ENCODE results near the gene FSCN2.

FSCN2 gene

DNA sequence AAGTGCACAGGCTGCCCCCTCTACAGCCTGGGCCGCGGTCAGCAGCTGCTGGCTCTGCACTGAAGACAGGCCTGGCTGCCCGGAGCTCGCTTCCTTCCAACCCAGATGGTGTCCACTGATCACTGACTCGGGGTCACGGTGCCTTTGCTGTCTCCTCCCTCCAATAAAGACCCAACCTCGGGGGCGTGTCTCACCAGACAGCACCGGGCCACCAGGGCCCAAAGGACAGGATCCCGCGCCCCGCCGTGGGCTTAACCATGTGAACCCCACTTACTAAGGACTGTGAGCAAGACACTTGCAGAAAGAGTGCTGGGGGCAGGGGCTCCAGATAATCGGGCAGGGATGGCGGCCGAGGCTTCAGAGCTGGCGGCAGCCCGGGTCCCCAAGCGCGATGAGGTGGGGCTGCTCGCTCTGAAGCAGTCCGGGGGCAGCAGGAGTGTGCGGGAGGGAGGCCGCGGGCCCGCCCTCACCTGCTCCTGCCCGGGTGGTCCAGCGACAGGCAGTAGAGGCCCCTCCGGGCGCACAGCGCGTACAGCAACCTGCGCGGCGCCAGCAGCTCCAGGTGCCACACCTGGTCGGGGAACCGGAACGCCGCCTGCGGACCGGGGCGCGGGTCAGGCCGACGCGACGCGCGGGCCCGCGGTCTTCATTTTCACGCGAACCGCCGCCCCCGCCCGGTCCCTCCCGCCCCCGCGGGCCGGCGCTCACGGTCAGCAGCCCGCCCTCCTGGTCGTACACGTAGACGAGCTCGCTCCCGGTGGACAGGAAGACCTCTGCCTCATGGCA is 23.5 kb downstream of the FSCN2 start:
- Histone ChIP-seq H3K4ac (ENCODE audit: low read depth, low read length) (no peak overlapping the region), H3K18ac (ENCODE audit: low read length) (no peak overlapping the region), H2BK15ac (replicated peaks; ENCODE audit: low read depth) (no peak overlapping the region), H3K27ac (ENCODE audit: low read depth, low read length) (no peak overlapping the region), H4K5ac (ENCODE audit: low read length) (no peak overlapping the region), H3K4me3 (ENCODE audit: low read length) (peak overlapping the region; percentile 90), H3K79me1 (ENCODE audit: low read length) (peaks cover 4% of the 10 kb centered on the region), H3K4me1 (ENCODE audit: control insufficient read depth, low read depth, low read length) (peaks cover 3% of the 10 kb centered on the region), H2BK5ac (ENCODE audit: low read length) (no peak overlapping the region), H2AK5ac (ENCODE audit: low read length) (no peak overlapping the region), H3K56ac (ENCODE audit: low read length) (peak overlapping the region; percentile 98), H4K8ac (ENCODE audit: low read depth, low read length) (no peak overlapping the region), H3K9ac (ENCODE audit: low read length) (peak overlapping the region; percentile 94), H3K36me3 (ENCODE audit: control insufficient read depth, insufficient read depth, low read length) (peaks cover 4% of the 10 kb centered on the region), H3K27me3 (ENCODE audit: insufficient read depth, low read length, poor library complexity) (no peaks in the 10 kb centered on the region), H3K79me2 (ENCODE audit: control insufficient read depth, insufficient read depth, low read length) (peaks cover 5% of the 10 kb centered on the region), H3K4me2 (ENCODE audit: low read length) (peak overlapping the region; percentile 74), H3K23ac (ENCODE audit: low read length) (peak overlapping the region; percentile 89), H2BK120ac (ENCODE audit: low read depth, low read length) (no peak overlapping the region)
- no peak for DNase-seq
- WGBS (ENCODE audit: extremely low coverage, insufficient coverage, low lambda C conversion rate), result no CpG with 5 or more reads among the region's 69 CpGs

- H3K18ac ChIP-seq (ENCODE audit: low read length), result peak within 1 kb of the TSS; percentile 31
- peak within 1 kb of the TSS; percentile 89 for H3K23ac ChIP-seq (ENCODE audit: low read length)
- peaks cover 4% of the 10 kb centered on the region for H3K79me1 ChIP-seq (ENCODE audit: low read length)
- peak within 1 kb of the TSS; percentile 100 for H3K4me2 ChIP-seq (ENCODE audit: low read length)
- peaks cover 5% of the 10 kb centered on the region for H3K79me2 ChIP-seq (ENCODE audit: control insufficient read depth, insufficient read depth, low read length)
- no peak within 1 kb of the TSS for H2BK120ac ChIP-seq (ENCODE audit: low read depth, low read length)
- no peaks in the 10 kb centered on the region for H3K36me3 ChIP-seq (ENCODE audit: control insufficient read depth, insufficient read depth, low read length)
- H4K8ac ChIP-seq (ENCODE audit: low read depth, low read length), result no peak within 1 kb of the TSS
- H3K27ac ChIP-seq (ENCODE audit: low read depth, low read length), result peak within 1 kb of the TSS; percentile 74
- peak within 1 kb of the TSS; percentile 94 for H3K9ac ChIP-seq (ENCODE audit: low read length)
- no CpG with 5 or more reads among the region's 85 CpGs for WGBS (ENCODE audit: extremely low coverage, insufficient coverage, low lambda C conversion rate)
- peak within 1 kb of the TSS; percentile 17 for H3K4ac ChIP-seq (ENCODE audit: low read depth, low read length)
- H2BK15ac ChIP-seq (replicated peaks; ENCODE audit: low read depth), result no peak within 1 kb of the TSS
- H3K4me1 ChIP-seq (ENCODE audit: control insufficient read depth, low read depth, low read length), result peaks cover 3% of the 10 kb centered on the region
- H2AK5ac ChIP-seq (ENCODE audit: low read length), result no peak within 1 kb of the TSS
- H4K5ac ChIP-seq (ENCODE audit: low read length), result no peak within 1 kb of the TSS
- peak within 1 kb of the TSS; percentile 98 for H3K56ac ChIP-seq (ENCODE audit: low read length)
- H3K27me3 ChIP-seq (ENCODE audit: insufficient read depth, low read length, poor library complexity), result no peaks in the 10 kb centered on the region
- peak; percentile 87 for DNase-seq
- H2BK5ac ChIP-seq (ENCODE audit: low read length), result no peak within 1 kb of the TSS
- peak within 1 kb of the TSS; percentile 90 for H3K4me3 ChIP-seq (ENCODE audit: low read length)
Measured at GRCh38 chr17:81552244-81553017, 24.3 kb downstream of the FSCN2 start, which contains the start of gene FAAP100. TSS of gene FAAP100 (minus strand) at chr17:81552353. CDS start at chr17:81552330, 23 bp downstream.

DNA sequence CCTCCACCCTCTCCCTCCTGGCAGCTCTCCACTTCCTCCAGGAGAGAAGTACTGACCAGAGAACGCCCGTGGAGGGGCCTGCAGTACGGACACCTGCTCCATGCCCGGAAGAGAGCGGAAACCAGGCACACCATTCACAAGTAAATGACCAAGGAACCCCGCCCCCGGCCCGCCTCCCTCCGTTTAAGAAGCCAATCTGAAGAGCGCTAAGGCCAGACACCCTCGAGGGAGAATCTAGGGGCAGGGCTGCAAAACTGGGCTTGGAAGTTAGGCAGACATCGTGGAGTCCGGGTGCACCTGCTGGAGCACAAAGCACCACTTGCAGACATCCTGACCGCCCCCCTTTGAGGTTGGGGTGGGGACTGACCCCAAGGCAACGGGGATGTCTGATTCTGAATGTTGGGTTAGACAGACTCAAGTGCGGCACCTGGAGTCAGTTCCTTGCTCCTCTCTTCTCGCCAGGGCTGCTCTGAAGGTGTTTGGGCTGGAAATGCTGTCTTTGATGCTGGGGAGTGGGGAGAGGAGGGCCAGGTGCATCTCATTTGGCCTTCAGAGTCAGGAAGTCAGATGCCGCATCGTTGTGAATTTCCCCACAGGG is 24.9 kb downstream of the FSCN2 start:
- H3K56ac ChIP-seq (ENCODE audit: low read length), result peak overlapping the region; percentile 93
- H3K27me3 ChIP-seq (ENCODE audit: insufficient read depth, low read length, poor library complexity), result no peaks in the 10 kb centered on the region
- peaks cover 4% of the 10 kb centered on the region for H3K79me1 ChIP-seq (ENCODE audit: low read length)
- H2AK5ac ChIP-seq (ENCODE audit: low read length), result no peak overlapping the region
- H3K18ac ChIP-seq (ENCODE audit: low read length), result no peak overlapping the region
- peak overlapping the region; percentile 1 for H3K23ac ChIP-seq (ENCODE audit: low read length)
- H3K79me2 ChIP-seq (ENCODE audit: control insufficient read depth, insufficient read depth, low read length), result peaks cover 5% of the 10 kb centered on the region
- no peak overlapping the region for H3K4ac ChIP-seq (ENCODE audit: low read depth, low read length)
- peak overlapping the region; percentile 86 for H3K4me3 ChIP-seq (ENCODE audit: low read length)
- peaks cover 1% of the 10 kb centered on the region for H3K36me3 ChIP-seq (ENCODE audit: control insufficient read depth, insufficient read depth, low read length)
- WGBS (ENCODE audit: extremely low coverage, insufficient coverage, low lambda C conversion rate), result no CpG with 5 or more reads among the region's 19 CpGs
- H4K5ac ChIP-seq (ENCODE audit: low read length), result no peak overlapping the region
- H3K4me1 ChIP-seq (ENCODE audit: control insufficient read depth, low read depth, low read length), result peaks cover 3% of the 10 kb centered on the region
- H4K8ac ChIP-seq (ENCODE audit: low read depth, low read length), result no peak overlapping the region
- no peak overlapping the region for H2BK5ac ChIP-seq (ENCODE audit: low read length)
- peak overlapping the region; percentile 93 for H3K9ac ChIP-seq (ENCODE audit: low read length)
- no peak overlapping the region for H2BK120ac ChIP-seq (ENCODE audit: low read depth, low read length)
- peak overlapping the region; percentile 100 for H3K4me2 ChIP-seq (ENCODE audit: low read length)
- peak overlapping the region; percentile 74 for H3K27ac ChIP-seq (ENCODE audit: low read depth, low read length)
- H2BK15ac ChIP-seq (replicated peaks; ENCODE audit: low read depth), result no peak overlapping the region
- DNase-seq, result peak; percentile 93

GRCh38 chr17:81553616-81554181 is 25.5 kb downstream of the FSCN2 start:
- Histone ChIP-seq H3K4ac (ENCODE audit: low read depth, low read length) (no peak overlapping the region), H4K8ac (ENCODE audit: low read depth, low read length) (no peak overlapping the region), H3K27ac (ENCODE audit: low read depth, low read length) (no peak overlapping the region), H4K5ac (ENCODE audit: low read length) (no peak overlapping the region), H3K36me3 (ENCODE audit: control insufficient read depth, insufficient read depth, low read length) (peaks cover 3% of the 10 kb centered on the region), H3K9ac (ENCODE audit: low read length) (peak overlapping the region; percentile 42), H2BK15ac (replicated peaks; ENCODE audit: low read depth) (no peak overlapping the region), H2BK5ac (ENCODE audit: low read length) (no peak overlapping the region), H3K23ac (ENCODE audit: low read length) (peak overlapping the region; percentile 1), H3K27me3 (ENCODE audit: insufficient read depth, low read length, poor library complexity) (no peaks in the 10 kb centered on the region), H3K56ac (ENCODE audit: low read length) (peak overlapping the region; percentile 15), H3K79me2 (ENCODE audit: control insufficient read depth, insufficient read depth, low read length) (peaks cover 5% of the 10 kb centered on the region), H2AK5ac (ENCODE audit: low read length) (no peak overlapping the region), H3K79me1 (ENCODE audit: low read length) (peaks cover 4% of the 10 kb centered on the region), H3K4me3 (ENCODE audit: low read length) (no peak overlapping the region), H2BK120ac (ENCODE audit: low read depth, low read length) (no peak overlapping the region), H3K4me2 (ENCODE audit: low read length) (peak overlapping the region; percentile 61), H3K4me1 (ENCODE audit: control insufficient read depth, low read depth, low read length) (peaks cover 3% of the 10 kb centered on the region), H3K18ac (ENCODE audit: low read length) (no peak overlapping the region)
- DNase-seq, result no peak
- WGBS (ENCODE audit: extremely low coverage, insufficient coverage, low lambda C conversion rate), result no CpG with 5 or more reads among the region's 24 CpGs

DNA sequence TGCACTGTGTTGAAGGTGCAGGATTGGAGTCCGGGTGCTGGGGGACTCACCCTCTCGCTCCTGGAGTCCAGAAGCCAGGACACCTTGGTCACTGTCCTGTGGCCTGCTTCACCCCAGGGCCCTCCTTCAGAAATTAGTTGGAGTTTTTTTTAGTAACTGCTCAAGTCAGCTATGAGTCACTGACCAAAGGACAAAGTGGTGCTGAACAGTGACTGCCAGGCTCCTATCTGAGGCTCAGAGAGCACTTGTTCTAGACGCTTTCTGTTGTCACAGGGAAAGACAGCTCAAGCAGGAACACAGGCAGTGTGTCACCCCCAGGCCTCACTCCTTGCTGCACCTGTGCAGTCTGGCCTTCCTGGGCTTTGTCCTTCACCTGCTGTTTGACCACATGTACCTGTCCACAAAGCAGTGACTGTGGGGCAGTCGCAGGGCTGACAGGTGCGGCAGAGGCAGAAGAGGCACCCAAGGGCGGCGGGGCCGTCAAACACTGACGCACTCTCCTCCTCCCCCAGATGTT is 28.1 kb downstream of the FSCN2 start:
- H3K27me3 ChIP-seq (ENCODE audit: insufficient read depth, low read length, poor library complexity), result no peaks in the 10 kb centered on the region
- no peak overlapping the region for H3K4ac ChIP-seq (ENCODE audit: low read depth, low read length)
- H3K79me2 ChIP-seq (ENCODE audit: control insufficient read depth, insufficient read depth, low read length), result peaks cover 4% of the 10 kb centered on the region
- H2AK5ac ChIP-seq (ENCODE audit: low read length), result no peak overlapping the region
- H3K4me1 ChIP-seq (ENCODE audit: control insufficient read depth, low read depth, low read length), result peaks cover 3% of the 10 kb centered on the region
- DNase-seq, result no peak
- no peak overlapping the region for H3K9ac ChIP-seq (ENCODE audit: low read length)
- H4K5ac ChIP-seq (ENCODE audit: low read length), result no peak overlapping the region
- no peak overlapping the region for H2BK5ac ChIP-seq (ENCODE audit: low read length)
- no peaks in the 10 kb centered on the region for H3K79me1 ChIP-seq (ENCODE audit: low read length)
- H3K4me3 ChIP-seq (ENCODE audit: low read length), result no peak overlapping the region
- no peak overlapping the region for H3K18ac ChIP-seq (ENCODE audit: low read length)
- WGBS (ENCODE audit: extremely low coverage, insufficient coverage, low lambda C conversion rate), result no CpG with 5 or more reads among the region's 9 CpGs
- peaks cover 6% of the 10 kb centered on the region for H3K36me3 ChIP-seq (ENCODE audit: control insufficient read depth, insufficient read depth, low read length)
- H2BK120ac ChIP-seq (ENCODE audit: low read depth, low read length), result no peak overlapping the region
- no peak overlapping the region for H3K56ac ChIP-seq (ENCODE audit: low read length)
- no peak overlapping the region for H3K27ac ChIP-seq (ENCODE audit: low read depth, low read length)
- no peak overlapping the region for H4K8ac ChIP-seq (ENCODE audit: low read depth, low read length)
- H3K23ac ChIP-seq (ENCODE audit: low read length), result no peak overlapping the region
- H2BK15ac ChIP-seq (replicated peaks; ENCODE audit: low read depth), result no peak overlapping the region
- no peak overlapping the region for H3K4me2 ChIP-seq (ENCODE audit: low read length)
